WTC11 (cell line): Measurements from ENCODE around the gene ACSF2. TPM values are rescaled to one million over a fixed set of nuclear protein-coding genes. Genes with fewer than 3 reads are reported as not detected.

Experiments
- ATAC-seq: fragments of 200-7000 bp; cut with Tn5 transposase; 2 replicates; pipeline ENCODE4 v1.10.0; 2021; ENCODE audit warnings: mild to moderate bottlenecking, moderate library complexity
- CTCF ChIA-PET: fragments of 300-600 bp; sonication (Branson Sonifier 250); formaldehyde crosslinking; loops from one replicate; lab custom pipeline; 2021; ENCODE audit warnings: antibody characterized with exemption; lab: Charles Lee
- POLR2A ChIA-PET: fragments of 350-600 bp; sonication (Branson Sonifier 250); formaldehyde crosslinking; loops from one replicate; lab custom pipeline; 2021; ENCODE audit warnings: antibody characterized with exemption; lab: Charles Lee
- DNase-seq: peaks from one replicate; pipeline ENCODE4 v3.0.0; 2021; ENCODE audit warnings: low spot score
- H3K27ac Mint-ChIP-seq: 2 replicates; pipeline ENCODE4 v1.8.0; 2021; ENCODE audit warnings: mixed read lengths
- H3K27me3 Mint-ChIP-seq: 2 replicates; pipeline ENCODE4 v1.8.0; 2021; ENCODE audit warnings: low read depth, mild to moderate bottlenecking, moderate library complexity, mixed read lengths
- H3K36me3 Mint-ChIP-seq: 2 replicates; pipeline ENCODE4 v1.8.0; 2021; ENCODE audit warnings: mixed read lengths
- H3K4me1 Mint-ChIP-seq: 2 replicates; pipeline ENCODE4 v1.8.0; 2022; ENCODE audit warnings: mixed read lengths
- H3K4me3 Mint-ChIP-seq: 2 replicates; pipeline ENCODE4 v1.8.0; 2021; ENCODE audit warnings: mild to moderate bottlenecking, moderate library complexity, mixed read lengths
- H3K9me3 Mint-ChIP-seq: 2 replicates; pipeline ENCODE4 v1.8.0; 2021; ENCODE audit warnings: mixed read lengths
- ARID4B ChIP-seq: sonication (generic); formaldehyde crosslinking; IDR thresholded peaks from 2 replicates; pipeline ENCODE4 v1.8.0; 2023; ENCODE audit warnings: missing genetic modification reagents, mild to moderate bottlenecking, borderline replicate concordance
- ATF1 ChIP-seq: sonication (generic); formaldehyde crosslinking; IDR thresholded peaks from 2 replicates; pipeline ENCODE4 v1.8.1; 2023; ENCODE audit warnings: mild to moderate bottlenecking, moderate library complexity, missing genetic modification reagents
- CBFB ChIP-seq: sonication (generic); formaldehyde crosslinking; IDR thresholded peaks from 2 replicates; pipeline ENCODE4 v1.8.1; 2022; ENCODE audit warnings: mild to moderate bottlenecking, low read depth, missing genetic modification reagents
- CDX4 ChIP-seq: fragments of 250-450 bp; sonication (Bioruptor Pico); IDR thresholded peaks from 2 replicates; pipeline ENCODE4 v1.9.0; 2021; ENCODE audit warnings: moderate library complexity, mild to moderate bottlenecking, inconsistent platforms, borderline replicate concordance
- ELF4 ChIP-seq: sonication (generic); formaldehyde crosslinking; IDR thresholded peaks from 2 replicates; pipeline ENCODE4 v1.8.1; 2022; ENCODE audit warnings: low read depth, mild to moderate bottlenecking, moderate library complexity, missing genetic modification reagents
- ERG ChIP-seq: fragments of 250-450 bp; sonication (Bioruptor Pico); IDR thresholded peaks from 2 replicates; pipeline ENCODE4 v1.8.0; 2021; ENCODE audit warnings: mild to moderate bottlenecking
- ETV6 ChIP-seq: sonication (generic); formaldehyde crosslinking; IDR thresholded peaks from 2 replicates; pipeline ENCODE4 v1.8.1; 2022; ENCODE audit warnings: mild to moderate bottlenecking, missing genetic modification reagents
- GTF2I ChIP-seq: fragments of 250-450 bp; sonication (Bioruptor Pico); conservative IDR thresholded peaks from 2 replicates; pipeline ENCODE4 v1.4.0; 2021; ENCODE audit warnings: mild to moderate bottlenecking
- PREB ChIP-seq: sonication (generic); formaldehyde crosslinking; IDR thresholded peaks from 2 replicates; pipeline ENCODE4 v1.8.1; 2022; ENCODE audit warnings: mild to moderate bottlenecking, missing genetic modification reagents, moderate library complexity, borderline replicate concordance
- RORB ChIP-seq: fragments of 250-450 bp; sonication (Bioruptor Pico); IDR thresholded peaks from 2 replicates; pipeline ENCODE4 v1.9.0; 2021; ENCODE audit warnings: mild to moderate bottlenecking
- SOX15 ChIP-seq: fragments of 250-450 bp; sonication (Bioruptor Pico); IDR thresholded peaks from 2 replicates; pipeline ENCODE4 v1.9.0; 2021; ENCODE audit warnings: mild to moderate bottlenecking
- TEAD4 ChIP-seq: sonication (generic); formaldehyde crosslinking; IDR thresholded peaks from 2 replicates; pipeline ENCODE4 v1.8.0; 2022; ENCODE audit warnings: mild to moderate bottlenecking, missing genetic modification reagents
- USF2 ChIP-seq: sonication (generic); formaldehyde crosslinking; IDR thresholded peaks from 2 replicates; pipeline ENCODE4 v1.8.1; 2023; ENCODE audit warnings: mild to moderate bottlenecking, missing genetic modification reagents, moderate library complexity
- ZMAT4 ChIP-seq: fragments of 250-450 bp; sonication (Bioruptor Pico); IDR thresholded peaks from 2 replicates; pipeline ENCODE4 v1.9.0; 2021; ENCODE audit warnings: mild to moderate bottlenecking
- ZNF121 ChIP-seq: sonication (generic); formaldehyde crosslinking; IDR thresholded peaks from 2 replicates; pipeline ENCODE4 v1.8.0; 2023; ENCODE audit warnings: missing genetic modification reagents
- ZNF138 ChIP-seq: sonication (generic); formaldehyde crosslinking; conservative IDR thresholded peaks from 2 replicates; pipeline ENCODE4 v1.8.1; 2022; ENCODE audit warnings: mild to moderate bottlenecking, moderate library complexity, missing genetic modification reagents
- ZNF532 ChIP-seq: fragments of 250-450 bp; sonication (Bioruptor Pico); IDR thresholded peaks from 2 replicates; pipeline ENCODE4 v1.9.0; 2021; ENCODE audit warnings: mild to moderate bottlenecking, borderline replicate concordance
- ZSCAN18 ChIP-seq: fragments of 250-450 bp; sonication (Bioruptor Pico); IDR thresholded peaks from 2 replicates; pipeline ENCODE4 v2.1.2; 2022; ENCODE audit warnings: mild to moderate bottlenecking, moderate library complexity
- total RNA-seq: library from RNA; stranded (reverse); gene quantifications from 3 replicates; pipeline ENCODE4 v1.2.3, GENCODE V29; 2021

The ACSF2 gene
- total RNA-seq, 1 experiment from 2014 or later, result 19.9 TPM

- DNase-seq (no peak), ATAC-seq (no peak)
- Mint-ChIP-seq H3K27me3 (no peaks in the 10 kb centered on the region), H3K9me3 (no peaks in the 10 kb centered on the region), H3K36me3 (no peaks in the 10 kb centered on the region), H3K4me1 (no peaks in the 10 kb centered on the region), H3K27ac (no peak overlapping the region), H3K4me3 (no peak overlapping the region)
- TF ChIP-seq TEAD4 (no peak), ERG (no peak), ARID4B (CRISPR knock-in tag) (no peak), GTF2I (CRISPR knock-in tag) (no peak), ATF1 (CRISPR knock-in tag) (no peak), ZSCAN18 (CRISPR knock-in tag) (no peak), ZNF138 (CRISPR knock-in tag) (no peak), ZNF121 (CRISPR knock-in tag) (no peak), ZMAT4 (CRISPR knock-in tag) (no peak), SOX15 (CRISPR knock-in tag) (no peak), USF2 (CRISPR knock-in tag) (no peak), ELF4 (CRISPR knock-in tag) (no peak), PREB (CRISPR knock-in tag) (no peak), ETV6 (CRISPR knock-in tag) (no peak), RORB (CRISPR knock-in tag) (no peak), CBFB (CRISPR knock-in tag) (no peak)
- POLR2A ChIA-PET, result no interaction called here
- CTCF ChIA-PET, result interaction anchor here (1.7 kb wide), 1 partner anchor 60 kb away, joined by 4 read pairs; the partner anchor contains the start of gene LRRC59
These were observed 31.6 kb downstream of the ACSF2 start for GRCh38 chr17:50457621-50458020.

GRCh38 chr17:50458270-50458669 is 32.3 kb downstream of the ACSF2 start:
- Mint-ChIP-seq H3K4me3 (no peak overlapping the region), H3K36me3 (no peaks in the 10 kb centered on the region), H3K27me3 (no peaks in the 10 kb centered on the region), H3K4me1 (no peaks in the 10 kb centered on the region), H3K9me3 (no peaks in the 10 kb centered on the region), H3K27ac (no peak overlapping the region)
- ChIA-PET CTCF (interaction anchor here (0.5 to 1.7 kb wide), 3 partner anchors 10 to 61 kb away, joined by 3 to 4 read pairs (median 3); partner anchors contain the start of genes CHAD and LRRC59), POLR2A (no interaction called here)
- TF ChIP-seq CDX4 (CRISPR knock-in tag) (no peak), ZNF532 (no peak)
- no peak for ATAC-seq
- no peak for DNase-seq
